AG09309 (cell line): ENCODE data around the gene SCMH1.
"Not testable (repeated sequence)": the region's sequence is repeated elsewhere in the genome, so short reads cannot be mapped to it uniquely, and the experiment has no call there.

Experiments used
- DNase-seq: peaks from one replicate; pipeline ENCODE4 v3.0.0-alpha.2; 2010; ENCODE audit warnings: low read depth
- H3K4me3 ChIP-seq: 2 replicates; pipeline ENCODE4 v1.5.1; 2011; ENCODE audit warnings: mild to moderate bottlenecking, low read depth, low read length, moderate library complexity; ENCODE audit not compliant: control insufficient read depth
- TF ChIP-seq, protein P1 (sequence below): IDR thresholded peaks from 2 replicates; pipeline ENCODE4 v1.5.1; 2011; ENCODE audit warnings: mild to moderate bottlenecking, low read depth, low read length, inconsistent platforms; ENCODE audit not compliant: insufficient read depth, control insufficient read depth; ENCODE audit errors: missing control alignments

The SCMH1 gene

GRCh38 chr1:41255978-41256377 lies 13.9 kb upstream of the SCMH1 start:
- H3K4me3 ChIP-seq, result no peak overlapping the region
- TF ChIP-seq, protein P1, sequence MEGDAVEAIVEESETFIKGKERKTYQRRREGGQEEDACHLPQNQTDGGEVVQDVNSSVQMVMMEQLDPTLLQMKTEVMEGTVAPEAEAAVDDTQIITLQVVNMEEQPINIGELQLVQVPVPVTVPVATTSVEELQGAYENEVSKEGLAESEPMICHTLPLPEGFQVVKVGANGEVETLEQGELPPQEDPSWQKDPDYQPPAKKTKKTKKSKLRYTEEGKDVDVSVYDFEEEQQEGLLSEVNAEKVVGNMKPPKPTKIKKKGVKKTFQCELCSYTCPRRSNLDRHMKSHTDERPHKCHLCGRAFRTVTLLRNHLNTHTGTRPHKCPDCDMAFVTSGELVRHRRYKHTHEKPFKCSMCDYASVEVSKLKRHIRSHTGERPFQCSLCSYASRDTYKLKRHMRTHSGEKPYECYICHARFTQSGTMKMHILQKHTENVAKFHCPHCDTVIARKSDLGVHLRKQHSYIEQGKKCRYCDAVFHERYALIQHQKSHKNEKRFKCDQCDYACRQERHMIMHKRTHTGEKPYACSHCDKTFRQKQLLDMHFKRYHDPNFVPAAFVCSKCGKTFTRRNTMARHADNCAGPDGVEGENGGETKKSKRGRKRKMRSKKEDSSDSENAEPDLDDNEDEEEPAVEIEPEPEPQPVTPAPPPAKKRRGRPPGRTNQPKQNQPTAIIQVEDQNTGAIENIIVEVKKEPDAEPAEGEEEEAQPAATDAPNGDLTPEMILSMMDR, result no peak
- DNase-seq, result no peak

- DNase-seq, H3K4me3 ChIP-seq: not testable (repeated sequence)
Measured at GRCh38 chr1:41251120-41251519, 9.0 kb upstream of the SCMH1 start.

GRCh38 chr1:41249319-41249718 lies 7.2 kb upstream of the SCMH1 start:
- H3K4me3 ChIP-seq, result no peak overlapping the region
- TF ChIP-seq, protein P1, result no peak
- DNase-seq, result no peak

DNA sequence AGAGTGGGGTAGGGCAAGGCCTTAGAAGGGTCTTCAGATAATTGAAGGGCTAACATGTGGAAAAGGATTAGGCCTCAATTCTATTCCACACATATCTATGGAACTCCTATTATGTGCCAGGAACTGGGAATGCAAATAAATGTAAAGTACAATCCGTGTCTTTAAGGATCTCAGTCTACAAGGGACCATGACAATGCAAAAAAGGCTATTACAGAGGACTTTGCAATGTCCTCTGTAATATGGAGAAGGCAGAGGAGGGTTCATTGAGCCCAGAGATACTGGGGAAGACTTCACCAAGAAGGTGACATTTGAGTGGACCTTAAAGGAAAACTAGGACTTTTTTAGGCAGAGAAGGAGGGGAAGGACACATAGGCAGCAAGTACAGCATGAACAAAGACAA lies 4.5 kb upstream of the SCMH1 start:
- no peak for DNase-seq
- TF ChIP-seq, protein P1, result no peak
- H3K4me3 ChIP-seq, result no peak overlapping the region

DNA sequence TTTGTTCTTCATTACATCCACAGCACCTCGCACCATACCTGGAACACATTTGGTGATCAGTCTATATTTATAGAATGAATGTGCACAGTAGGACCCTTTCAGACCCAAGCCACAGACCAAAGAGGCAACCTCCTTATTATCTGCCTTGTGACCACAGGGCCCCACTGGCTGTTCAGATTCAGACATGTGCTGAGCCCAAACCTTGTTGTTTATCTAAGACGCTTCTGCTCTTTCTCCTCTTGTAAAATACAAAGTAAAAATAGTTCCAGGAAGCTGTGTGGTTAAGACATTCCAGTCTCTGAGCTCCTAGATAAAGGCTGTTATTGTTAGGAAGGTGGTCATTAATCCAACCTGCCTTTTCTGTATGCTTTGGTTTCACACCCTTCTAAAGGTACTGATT lies 3.6 kb upstream of the SCMH1 start:
- TF ChIP-seq, protein P1, result no peak
- DNase-seq, result no peak
- H3K4me3 ChIP-seq, result no peak overlapping the region

DNA sequence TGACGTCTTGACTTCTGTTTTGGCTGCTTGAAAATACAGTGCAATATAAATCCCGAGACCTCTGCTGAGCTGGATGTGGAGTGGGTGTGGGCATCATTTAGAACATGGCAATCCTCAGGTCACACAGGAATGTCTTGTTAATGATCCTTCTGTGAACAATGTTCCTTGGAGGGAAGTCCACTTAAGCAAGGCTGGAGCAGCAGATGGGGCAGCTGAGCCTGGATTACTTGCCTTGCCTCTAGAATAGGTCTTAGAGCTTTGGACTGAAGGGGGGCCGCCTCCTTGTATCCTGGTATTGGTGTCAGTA lies 926 bp upstream of the SCMH1 start:
- TF ChIP-seq, protein P1, result no peak
- H3K4me3 ChIP-seq, result no peak overlapping the region
- DNase-seq, result no peak

DNA sequence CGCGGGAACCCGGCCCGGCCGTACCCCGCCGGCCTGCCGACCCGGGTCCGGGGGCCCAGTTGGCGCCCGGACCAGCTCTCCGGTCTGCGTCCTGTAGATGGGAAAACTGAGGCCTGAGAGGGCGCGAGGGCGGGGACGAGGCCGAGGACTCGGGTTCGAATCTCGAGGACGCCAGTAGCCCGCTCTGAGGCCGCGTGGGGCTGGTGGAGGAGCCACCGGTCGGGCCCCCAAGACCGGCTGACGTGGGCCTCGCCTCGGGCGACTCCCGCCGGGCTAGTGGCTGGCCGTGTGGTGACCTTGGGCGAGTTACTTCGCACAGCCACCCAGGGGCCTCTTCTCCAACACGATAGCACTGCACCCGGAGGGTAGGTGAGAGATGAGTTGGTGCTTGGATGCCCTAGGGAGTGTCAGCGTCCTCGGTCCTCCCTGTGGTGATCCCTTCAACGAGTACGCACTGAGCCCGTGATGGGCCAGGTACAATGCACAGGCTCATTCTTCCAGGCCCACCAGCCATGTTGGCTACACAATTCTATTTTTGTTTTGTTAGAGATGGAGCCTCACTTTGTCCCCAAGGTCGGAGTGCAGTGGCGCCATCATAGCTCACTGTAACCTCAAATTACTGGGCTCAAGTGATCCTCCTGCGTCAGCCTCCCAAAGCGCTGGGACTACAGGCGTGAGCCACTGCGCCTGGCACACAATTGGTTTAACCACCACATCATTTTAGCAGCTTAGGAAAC lies 404 bp upstream of the SCMH1 start:
- DNase-seq, result no peak
- TF ChIP-seq, protein P1, result no peak
- peak overlapping the region; percentile 59 for H3K4me3 ChIP-seq
